ENCODE measurements around the gene RPUSD1.

DNA sequence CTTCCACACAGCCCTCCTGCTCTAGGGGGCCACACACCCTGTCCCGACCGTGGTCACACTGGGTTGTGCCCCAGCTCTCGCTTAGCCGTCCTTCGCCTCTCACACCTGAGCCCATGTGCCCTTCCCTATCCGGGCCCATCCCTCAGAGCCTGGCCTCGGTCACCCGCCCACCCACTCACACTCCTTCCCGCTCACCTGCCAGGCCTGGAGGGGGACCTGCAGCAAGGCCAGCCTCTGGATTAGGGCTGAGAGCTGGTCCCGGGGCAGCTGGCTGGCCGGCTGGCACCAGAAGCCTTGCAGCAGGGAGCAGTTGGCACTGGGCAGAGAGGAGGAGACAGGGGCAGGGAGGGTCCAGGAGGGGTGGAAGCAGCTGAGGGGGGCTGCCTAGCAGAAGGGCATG, 9.7 kb downstream of the RPUSD1 start:
- TF ChIP-seq EP300 (IDR thresholded peaks at IDR 0.05) (no peak), CTCF (IDR thresholded peaks at IDR 0.05) (no peak)
